Mesenchymal stem cell (in vitro differentiated cells and primary cell): Measurements from ENCODE around the gene IMMP2L.
A peak's percentile ranks its signal among the peaks of the same experiment; 100 is the strongest.

Source experiments
- DNase-seq: peaks from one replicate; pipeline ENCODE4 v3.0.0-alpha.2; 2013
- H2AFZ ChIP-seq: one replicate; pipeline ENCODE4 v1.6.1; 2013; ENCODE audit warnings: low read depth, mild to moderate bottlenecking, control low read depth, inconsistent platforms, low read length, moderate library complexity
- H2AK5ac ChIP-seq: 2 replicates; pipeline ENCODE4 v1.6.1; 2013; ENCODE audit warnings: low read length, moderate library complexity, mild to moderate bottlenecking, inconsistent platforms; ENCODE audit not compliant: severe bottlenecking
- H2BK120ac ChIP-seq: one replicate; pipeline ENCODE4 v1.6.1; 2013; ENCODE audit warnings: low read depth, mild to moderate bottlenecking, inconsistent platforms, low read length, moderate library complexity
- H2BK12ac ChIP-seq, 2 experiments: one replicate each; pipeline ENCODE4 v1.6.1; 2013; ENCODE audit warnings: inconsistent platforms in 2 of 2, low read length in 2 of 2, mild to moderate bottlenecking in 2 of 2, moderate library complexity in 2 of 2, control low read depth in 1 of 2
- H2BK15ac ChIP-seq: one replicate; pipeline ENCODE4 v1.6.1; 2013; ENCODE audit warnings: mild to moderate bottlenecking, low read depth, inconsistent platforms; ENCODE audit not compliant: poor library complexity, severe bottlenecking
- H2BK5ac ChIP-seq: 2 replicates; pipeline ENCODE4 v1.6.1; 2013; ENCODE audit warnings: low read depth, mild to moderate bottlenecking, low read length, control low read depth, inconsistent platforms; ENCODE audit not compliant: poor library complexity, severe bottlenecking
- H3K14ac ChIP-seq, 2 experiments: one replicate each; pipeline ENCODE4 v1.6.1; 2013; ENCODE audit warnings: inconsistent platforms in 2 of 2, low read length in 2 of 2, control low read depth in 1 of 2, mild to moderate bottlenecking in 1 of 2, moderate library complexity in 1 of 2
- H3K18ac ChIP-seq, 2 experiments: one replicate each; pipeline ENCODE4 v1.6.1; 2013; ENCODE audit warnings: inconsistent platforms in 2 of 2, low read length in 2 of 2, control low read depth in 1 of 2, low read depth in 1 of 2, mild to moderate bottlenecking in 1 of 2
- H3K23ac ChIP-seq, 2 experiments: one replicate each; pipeline ENCODE4 v1.6.1; 2013; ENCODE audit warnings: inconsistent platforms in 2 of 2, low read length in 2 of 2, mild to moderate bottlenecking in 2 of 2, moderate library complexity in 2 of 2, control low read depth in 1 of 2
- H3K27ac ChIP-seq: 2 replicates; pipeline ENCODE4 v1.5.1; 2013; ENCODE audit warnings: mild to moderate bottlenecking, moderate library complexity, low read length, control low read depth, inconsistent platforms; ENCODE audit not compliant: poor library complexity, severe bottlenecking
- H3K27me3 ChIP-seq, 2 experiments: 2 replicates each; pipeline versions ENCODE4 v1.6.1 to v1.7.0; 2013; ENCODE audit warnings: low read length in 2 of 2, mild to moderate bottlenecking in 2 of 2, moderate library complexity in 2 of 2, control low read depth in 1 of 2, inconsistent platforms in 1 of 2; ENCODE audit not compliant: control insufficient read depth in 1 of 2, insufficient read depth in 1 of 2
- H3K36me3 ChIP-seq, 2 experiments: 2 replicates each; pipeline versions ENCODE4 v1.6.1 to v1.7.0; 2013; ENCODE audit warnings: low read length in 2 of 2, control low read depth in 1 of 2, inconsistent platforms in 1 of 2, low read depth in 1 of 2, mild to moderate bottlenecking in 1 of 2; ENCODE audit not compliant: insufficient read depth in 2 of 2, control insufficient read depth in 1 of 2
- H3K4ac ChIP-seq, 2 experiments: one replicate each; pipeline ENCODE4 v1.6.1; 2013; ENCODE audit warnings: inconsistent platforms in 2 of 2, low read length in 2 of 2, mild to moderate bottlenecking in 2 of 2, moderate library complexity in 2 of 2, control low read depth in 1 of 2, low read depth in 1 of 2
- H3K4me1 ChIP-seq: 2 replicates; pipeline ENCODE4 v1.6.1; 2013; ENCODE audit warnings: low read depth, low read length, control low read depth; ENCODE audit not compliant: control insufficient read depth, insufficient read depth
- H3K4me2 ChIP-seq: 2 replicates; pipeline ENCODE4 v1.6.1; 2013; ENCODE audit warnings: low read length, mild to moderate bottlenecking, inconsistent platforms; ENCODE audit not compliant: poor library complexity, severe bottlenecking
- H3K4me3 ChIP-seq, 2 experiments: 2 replicates each; pipeline versions ENCODE4 v1.5.1 to v1.7.0; 2013; ENCODE audit warnings: low read length in 2 of 2, mild to moderate bottlenecking in 2 of 2, control low read depth in 1 of 2, low read depth in 1 of 2; ENCODE audit not compliant: insufficient read depth in 1 of 2
- H3K79me1 ChIP-seq: replicated peaks from 2 replicates; pipeline ENCODE4 v1.6.1; 2013; ENCODE audit warnings: mild to moderate bottlenecking, control low read depth, low read length, inconsistent platforms; ENCODE audit not compliant: poor library complexity, severe bottlenecking
- H3K9ac ChIP-seq: 2 replicates; pipeline ENCODE4 v1.7.0; 2013; ENCODE audit warnings: mild to moderate bottlenecking, low read length, moderate library complexity
- H3K9me3 ChIP-seq: 2 replicates; pipeline ENCODE4 v1.7.0; 2013; ENCODE audit warnings: mild to moderate bottlenecking, low read length; ENCODE audit not compliant: control insufficient read depth
- H4K8ac ChIP-seq: one replicate; pipeline ENCODE4 v1.6.1; 2013; ENCODE audit warnings: inconsistent platforms, mild to moderate bottlenecking, low read length, moderate library complexity
- H4K91ac ChIP-seq: one replicate; pipeline ENCODE4 v1.6.1; 2013; ENCODE audit warnings: mild to moderate bottlenecking, low read length, inconsistent platforms
- WGBS: methylation state at CpG from one replicate; pipeline ENCODE4 v1.1.7; 2013; ENCODE audit warnings: mixed read lengths; 5-methylcytosine and 5-hydroxymethylcytosine counted together

Gene IMMP2L

DNA sequence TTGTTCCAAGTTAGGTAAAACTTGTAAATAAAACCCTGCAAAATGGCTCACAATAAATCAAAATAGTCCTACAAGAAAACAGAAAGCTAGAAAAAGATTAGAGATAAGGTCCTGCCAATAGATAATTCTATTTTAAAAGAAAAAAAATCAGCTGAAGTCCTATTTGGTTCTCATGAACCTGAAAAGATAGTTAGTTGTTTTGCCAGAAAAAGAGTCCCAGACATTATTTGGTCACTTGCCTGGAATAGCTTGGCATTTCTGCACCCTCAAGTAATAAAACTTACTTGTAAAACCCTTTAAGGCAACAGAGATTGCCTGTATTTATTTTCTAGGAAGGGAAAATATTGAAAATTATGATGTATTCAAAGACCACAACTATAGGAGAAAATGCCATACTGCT is 423.7 kb downstream of the IMMP2L start:
- no peak overlapping the region for H4K8ac ChIP-seq
- H3K27me3 ChIP-seq = no peaks in the 10 kb centered on the region
- no peak overlapping the region for H3K14ac ChIP-seq
- H2AK5ac ChIP-seq = no peak overlapping the region
- H3K4me1 ChIP-seq = no peaks in the 10 kb centered on the region
- H3K18ac ChIP-seq = no peak overlapping the region
- no peaks in the 10 kb centered on the region for H3K79me1 ChIP-seq
- no peak overlapping the region for H3K4ac ChIP-seq
- H2BK5ac ChIP-seq = no peak overlapping the region
- no peaks in the 10 kb centered on the region for H3K36me3 ChIP-seq
- no peak overlapping the region for H4K91ac ChIP-seq
- H3K4me2 ChIP-seq = no peak overlapping the region
- H3K9ac ChIP-seq = no peak overlapping the region
- H3K27ac ChIP-seq = no peak overlapping the region
- H2BK15ac ChIP-seq = no peak overlapping the region
- DNase-seq = no peak
- no peak overlapping the region for H3K4me3 ChIP-seq
- no peaks in the 10 kb centered on the region for H3K9me3 ChIP-seq
- H2AFZ ChIP-seq = no peak overlapping the region
- H2BK120ac ChIP-seq = no peak overlapping the region
- no peak overlapping the region for H2BK12ac ChIP-seq
- H3K23ac ChIP-seq = no peak overlapping the region

DNA sequence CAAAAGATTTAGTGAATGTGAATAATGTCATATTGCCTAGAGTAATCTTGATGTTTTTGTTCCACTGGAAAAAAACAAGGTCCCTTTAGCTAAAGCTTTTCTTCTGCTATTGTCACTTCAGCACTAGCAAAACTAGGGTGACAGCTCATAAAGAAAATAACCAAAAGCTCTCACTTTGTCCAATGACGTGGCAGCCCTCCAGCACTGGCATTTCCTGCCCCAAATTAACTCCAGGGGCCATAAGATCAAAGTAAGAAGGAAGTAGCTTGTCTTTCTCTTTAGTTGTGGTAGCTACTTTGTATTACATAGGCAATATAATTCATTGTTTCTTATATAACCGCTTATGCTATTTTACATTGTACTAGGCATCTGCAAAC is 424.1 kb downstream of the IMMP2L start:
- no peak overlapping the region for H2BK120ac ChIP-seq
- no peaks in the 10 kb centered on the region for H3K36me3 ChIP-seq
- H4K8ac ChIP-seq = no peak overlapping the region
- no peak overlapping the region for H3K4me2 ChIP-seq
- H3K18ac ChIP-seq = no peak overlapping the region
- no peak overlapping the region for H4K91ac ChIP-seq
- no peaks in the 10 kb centered on the region for H3K4me1 ChIP-seq
- H3K9me3 ChIP-seq = no peaks in the 10 kb centered on the region
- no peak overlapping the region for H2BK15ac ChIP-seq
- H3K14ac ChIP-seq = no peak overlapping the region
- H3K23ac ChIP-seq = no peak overlapping the region
- no CpG with 5 or more reads among the region's 2 CpGs for WGBS
- no peak overlapping the region for H2AK5ac ChIP-seq
- H3K4me3 ChIP-seq = no peak overlapping the region
- H2BK5ac ChIP-seq = no peak overlapping the region
- no peak overlapping the region for H3K9ac ChIP-seq
- no peak overlapping the region for H3K4ac ChIP-seq
- H3K27ac ChIP-seq = peak overlapping the region; percentile 29
- no peaks in the 10 kb centered on the region for H3K79me1 ChIP-seq
- no peak overlapping the region for H2BK12ac ChIP-seq
- H3K27me3 ChIP-seq = no peaks in the 10 kb centered on the region
- peak; percentile 61 for DNase-seq
- no peak overlapping the region for H2AFZ ChIP-seq

DNA sequence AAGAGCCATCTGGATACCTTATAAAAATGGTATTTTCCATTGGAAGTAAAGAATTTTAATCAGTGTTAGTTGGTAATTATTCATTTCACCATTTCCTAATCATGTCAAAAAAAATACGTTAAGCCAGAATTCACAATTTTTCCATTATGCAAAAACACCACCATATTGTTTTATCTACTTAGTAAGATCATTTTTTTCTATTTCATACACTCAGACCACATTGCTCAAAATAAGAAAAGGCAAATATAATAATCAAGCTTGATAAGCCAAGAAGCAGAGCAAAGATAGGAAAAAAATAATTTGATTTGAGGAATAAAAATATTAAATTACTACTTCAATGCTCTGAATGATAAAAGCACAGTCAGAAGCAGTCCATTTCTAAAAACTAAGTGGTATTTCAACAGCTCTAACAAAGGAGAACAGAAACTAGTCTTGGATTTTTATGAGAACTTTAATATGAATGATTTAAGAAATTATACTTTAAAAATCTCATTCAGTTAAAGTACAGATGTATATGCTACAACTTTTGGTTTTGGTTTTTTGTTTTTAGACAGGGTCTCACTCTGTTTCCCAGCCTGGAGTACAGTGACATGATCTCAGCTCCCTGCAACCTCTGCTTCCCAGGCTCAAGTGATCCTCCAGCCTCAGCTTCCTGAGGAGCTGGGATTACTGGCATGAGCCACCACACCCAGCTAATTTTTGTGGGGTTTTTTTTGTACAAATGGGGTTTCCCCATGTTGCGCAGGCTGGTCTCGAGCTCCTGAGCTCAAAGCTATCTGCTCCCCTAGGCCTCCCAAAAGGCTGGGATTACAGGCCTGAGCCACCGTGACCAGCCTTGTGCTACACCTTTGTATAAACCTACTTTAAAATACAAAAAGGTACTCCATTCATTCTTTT is 424.7 kb downstream of the IMMP2L start:
- H2BK120ac ChIP-seq = peak overlapping the region; percentile 85
- peak overlapping the region; percentile 49 for H4K8ac ChIP-seq
- WGBS = 57% methylated on average over 4 of the region's 4 CpGs
- H3K27me3 ChIP-seq = no peaks in the 10 kb centered on the region
- no peak overlapping the region for H2AK5ac ChIP-seq
- H2BK5ac ChIP-seq = no peak overlapping the region
- H3K36me3 ChIP-seq = no peaks in the 10 kb centered on the region
- H3K79me1 ChIP-seq = no peaks in the 10 kb centered on the region
- peak overlapping the region; percentile 23 for H2BK15ac ChIP-seq
- peak overlapping the region; percentile 77 to 84 for H2BK12ac ChIP-seq
- H3K4me2 ChIP-seq = no peak overlapping the region
- H3K4ac ChIP-seq = peak overlapping the region in 1 of 2 experiments; percentile 26
- H2AFZ ChIP-seq = no peak overlapping the region
- H3K4me1 ChIP-seq = no peaks in the 10 kb centered on the region
- H3K9ac ChIP-seq = no peak overlapping the region
- H3K23ac ChIP-seq = no peak overlapping the region
- no peak overlapping the region for H3K4me3 ChIP-seq
- H3K18ac ChIP-seq = peak overlapping the region; percentile 52 to 62
- peak overlapping the region; percentile 29 for H3K27ac ChIP-seq
- H4K91ac ChIP-seq = peak overlapping the region; percentile 50
- no peak overlapping the region for H3K14ac ChIP-seq
- H3K9me3 ChIP-seq = no peaks in the 10 kb centered on the region
- peak; percentile 81 for DNase-seq

DNA sequence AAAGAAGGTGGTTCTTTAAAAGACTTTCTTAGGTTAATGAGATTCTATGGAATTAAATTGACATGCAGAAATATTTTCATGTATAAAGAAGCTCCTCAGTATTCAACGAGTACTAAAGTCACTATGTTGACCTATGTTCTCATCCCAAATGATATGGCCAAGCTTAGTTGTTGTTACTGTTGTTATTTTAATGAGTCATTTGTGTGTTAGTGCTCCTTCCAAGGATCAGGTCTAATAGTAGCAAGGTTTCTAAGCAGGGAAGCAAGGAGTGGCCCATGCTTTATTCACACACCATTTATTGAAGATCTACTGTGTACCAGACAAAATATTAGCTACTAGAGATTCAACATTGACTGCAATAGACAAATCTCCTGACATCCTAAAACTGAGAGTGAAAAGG is 429.5 kb downstream of the IMMP2L start:
- no peak overlapping the region for H2BK120ac ChIP-seq
- no peak overlapping the region for H3K23ac ChIP-seq
- H3K4me2 ChIP-seq = no peak overlapping the region
- H3K4ac ChIP-seq = no peak overlapping the region
- no peak overlapping the region for H3K14ac ChIP-seq
- no peak overlapping the region for H2BK5ac ChIP-seq
- no peak overlapping the region for H3K18ac ChIP-seq
- no CpG with 5 or more reads among the region's 1 CpG for WGBS
- H4K91ac ChIP-seq = no peak overlapping the region
- no peak overlapping the region for H4K8ac ChIP-seq
- DNase-seq = peak; percentile 20
- H3K27ac ChIP-seq = no peak overlapping the region
- H2BK12ac ChIP-seq = no peak overlapping the region
- H3K4me3 ChIP-seq = no peak overlapping the region
- H3K9ac ChIP-seq = no peak overlapping the region
- no peak overlapping the region for H2BK15ac ChIP-seq
- no peaks in the 10 kb centered on the region for H3K79me1 ChIP-seq
- H3K4me1 ChIP-seq = no peaks in the 10 kb centered on the region
- no peak overlapping the region for H2AFZ ChIP-seq
- no peaks in the 10 kb centered on the region for H3K27me3 ChIP-seq
- H2AK5ac ChIP-seq = no peak overlapping the region
- no peaks in the 10 kb centered on the region for H3K36me3 ChIP-seq
- H3K9me3 ChIP-seq = no peaks in the 10 kb centered on the region
